Neural cell (in vitro differentiated cells): ENCODE measurements around the gene ENSA. TPM values are rescaled to one million over a fixed set of nuclear protein-coding genes. Genes with fewer than 3 reads are reported as not detected.
"Not testable (repeated sequence)": the region's sequence is repeated elsewhere in the genome, so short reads cannot be mapped to it uniquely, and the experiment has no call there.

Experiments
- H2AFZ ChIP-seq: fragments of 200-600, 300-800 bp; sonication (generic), shearing (Covaris generic); 2 replicates; pipeline ENCODE4 v1.6.0; 2014; ENCODE audit warnings: low read depth, mild to moderate bottlenecking, antibody characterized with exemption, low read length, moderate library complexity
- H3F3A ChIP-seq: fragments of 200-600 bp; shearing (Covaris generic); 2 replicates; pipeline ENCODE4 v1.6.1; 2016; ENCODE audit warnings: mild to moderate bottlenecking, moderate library complexity, mixed read lengths, antibody characterized with exemption, low read length; ENCODE audit not compliant: insufficient read depth, poor library complexity, severe bottlenecking
- H3K27ac ChIP-seq: fragments of 200-600, 300-800 bp; sonication (generic), shearing (Covaris generic); 2 replicates; pipeline ENCODE4 v1.5.1; 2014; ENCODE audit warnings: mild to moderate bottlenecking, low read length, moderate library complexity
- H3K27me3 ChIP-seq: fragments of 300-800, 200-600 bp; sonication (generic), shearing (Covaris generic); 2 replicates; pipeline ENCODE4 v1.6.0; 2014; ENCODE audit warnings: mild to moderate bottlenecking, low read depth, low read length, moderate library complexity; ENCODE audit not compliant: insufficient read depth
- H3K36me3 ChIP-seq: fragments of 300-800, 200-600 bp; sonication (generic), shearing (Covaris generic); 2 replicates; pipeline ENCODE4 v1.5.1; 2014; ENCODE audit warnings: mild to moderate bottlenecking, antibody characterized with exemption, low read length, moderate library complexity; ENCODE audit not compliant: insufficient read depth
- H3K4me2 ChIP-seq: fragments of 300-800, 200-600 bp; sonication (generic), shearing (Covaris generic); 2 replicates; pipeline ENCODE4 v1.6.0; 2014; ENCODE audit warnings: mild to moderate bottlenecking, low read length
- H3K4me3 ChIP-seq: fragments of 300-800, 200-600 bp; sonication (generic), shearing (Covaris generic); 2 replicates; pipeline ENCODE4 v1.5.1; 2014; ENCODE audit warnings: mild to moderate bottlenecking, low read length, moderate library complexity
- H3K79me2 ChIP-seq: fragments of 200-600 bp; shearing (Covaris generic); replicated peaks from 2 replicates; pipeline ENCODE4 v1.6.0; 2014; ENCODE audit warnings: mild to moderate bottlenecking, low read length, moderate library complexity; ENCODE audit not compliant: insufficient read depth
- H3K9ac ChIP-seq: fragments of 300-800, 200-600 bp; sonication (generic), shearing (Covaris generic); 2 replicates; pipeline ENCODE4 v1.6.1; 2016; ENCODE audit warnings: mild to moderate bottlenecking, low read length, mixed read lengths
- H3K9me2 ChIP-seq: fragments of 200-600 bp; shearing (Covaris generic); 2 replicates; pipeline ENCODE4 v1.6.1; 2016; ENCODE audit warnings: mild to moderate bottlenecking, low read length, mixed read lengths; ENCODE audit not compliant: insufficient read depth
- H3K9me3 ChIP-seq: fragments of 200-600, 300-800 bp; sonication (generic), shearing (Covaris generic); 2 replicates; pipeline ENCODE4 v1.6.1; 2016; ENCODE audit warnings: mild to moderate bottlenecking, mixed run types, low read length, moderate library complexity, mixed read lengths
- H4K20me1 ChIP-seq: fragments of 200-600 bp; shearing (Covaris generic); 2 replicates; pipeline ENCODE4 v1.6.1; 2016; ENCODE audit warnings: mild to moderate bottlenecking, mixed run types; ENCODE audit not compliant: insufficient read depth
- CTCF ChIP-seq: fragments of 450-650 bp; IDR thresholded peaks from 2 replicates; pipeline ENCODE4 v1.5.1; 2014; ENCODE audit warnings: antibody characterized with exemption, mild to moderate bottlenecking, moderate library complexity; ENCODE audit not compliant: poor library complexity, severe bottlenecking
- EP300 ChIP-seq: fragments of 450-650 bp; conservative IDR thresholded peaks from 2 replicates; pipeline ENCODE4 v1.6.1; 2014; ENCODE audit warnings: antibody characterized with exemption, mild to moderate bottlenecking, moderate library complexity; ENCODE audit not compliant: poor library complexity, severe bottlenecking
- EZH2 ChIP-seq: fragments of 200-600, 300-800 bp; shearing (Covaris generic), sonication (generic); IDR thresholded peaks from 2 replicates; pipeline ENCODE4 v1.6.1; 2014; ENCODE audit warnings: antibody characterized with exemption, low read length, borderline replicate concordance, mild to moderate bottlenecking; ENCODE audit not compliant: insufficient read depth, poor library complexity, severe bottlenecking
- MXI1 ChIP-seq: fragments of 450-650 bp; conservative IDR thresholded peaks from 2 replicates; pipeline ENCODE4 v1.6.1; 2014; ENCODE audit warnings: antibody characterized with exemption, mild to moderate bottlenecking; ENCODE audit not compliant: poor library complexity, severe bottlenecking
- POLR2AphosphoS5 ChIP-seq: IDR thresholded peaks from 2 replicates; pipeline ENCODE4 v1.6.1; 2012
- RAD21 ChIP-seq: fragments of 450-650 bp; conservative IDR thresholded peaks from 2 replicates; pipeline ENCODE4 v1.6.1; 2014; ENCODE audit warnings: antibody characterized with exemption, mild to moderate bottlenecking, moderate library complexity
- SMC3 ChIP-seq: fragments of 450-650 bp; conservative IDR thresholded peaks from 2 replicates; pipeline ENCODE4 v1.6.1; 2014; ENCODE audit warnings: antibody characterized with exemption, mild to moderate bottlenecking, moderate library complexity; ENCODE audit not compliant: poor library complexity
- TAF1 ChIP-seq: IDR thresholded peaks from 2 replicates; pipeline ENCODE4 v1.6.1; 2012; ENCODE audit warnings: low read depth
- polyA plus RNA-seq: library from polyadenylated mRNA; depleted of rRNA; stranded (reverse); fragments of >200 nt; gene quantifications from 2 replicates; pipeline ENCODE4 v1.2.3, GENCODE V29; 2014
- TF ChIP-seq, protein P1 (sequence below): IDR thresholded peaks from 2 replicates; pipeline ENCODE4 v1.6.1; 2012; ENCODE audit warnings: borderline replicate concordance

ENSA gene
- polyA plus RNA-seq, 1 donor from 2014 or later, result 230 TPM

- H3K27ac ChIP-seq, result peak overlapping the region; percentile 57
- no peak overlapping the region for H3K4me3 ChIP-seq
- H2AFZ ChIP-seq, result no peak overlapping the region
- H3K36me3 ChIP-seq, result no peaks in the 10 kb centered on the region
- H3K79me2 ChIP-seq, result peaks cover 3% of the 10 kb centered on the region
- H3F3A ChIP-seq, result no peaks in the 10 kb centered on the region
- no peak overlapping the region for H3K4me2 ChIP-seq
- peak overlapping the region; percentile 29 for H3K9ac ChIP-seq
- TF ChIP-seq RAD21, result no peak
- no peak for TF ChIP-seq CTCF
- no peak for TF ChIP-seq TAF1
- no peak for TF ChIP-seq MXI1
- TF ChIP-seq EZH2, result no peak
- no peak for TF ChIP-seq EP300
- peak; percentile 26 for TF ChIP-seq POLR2AphosphoS5
- no peak for TF ChIP-seq SMC3
- TF ChIP-seq, protein P1, sequence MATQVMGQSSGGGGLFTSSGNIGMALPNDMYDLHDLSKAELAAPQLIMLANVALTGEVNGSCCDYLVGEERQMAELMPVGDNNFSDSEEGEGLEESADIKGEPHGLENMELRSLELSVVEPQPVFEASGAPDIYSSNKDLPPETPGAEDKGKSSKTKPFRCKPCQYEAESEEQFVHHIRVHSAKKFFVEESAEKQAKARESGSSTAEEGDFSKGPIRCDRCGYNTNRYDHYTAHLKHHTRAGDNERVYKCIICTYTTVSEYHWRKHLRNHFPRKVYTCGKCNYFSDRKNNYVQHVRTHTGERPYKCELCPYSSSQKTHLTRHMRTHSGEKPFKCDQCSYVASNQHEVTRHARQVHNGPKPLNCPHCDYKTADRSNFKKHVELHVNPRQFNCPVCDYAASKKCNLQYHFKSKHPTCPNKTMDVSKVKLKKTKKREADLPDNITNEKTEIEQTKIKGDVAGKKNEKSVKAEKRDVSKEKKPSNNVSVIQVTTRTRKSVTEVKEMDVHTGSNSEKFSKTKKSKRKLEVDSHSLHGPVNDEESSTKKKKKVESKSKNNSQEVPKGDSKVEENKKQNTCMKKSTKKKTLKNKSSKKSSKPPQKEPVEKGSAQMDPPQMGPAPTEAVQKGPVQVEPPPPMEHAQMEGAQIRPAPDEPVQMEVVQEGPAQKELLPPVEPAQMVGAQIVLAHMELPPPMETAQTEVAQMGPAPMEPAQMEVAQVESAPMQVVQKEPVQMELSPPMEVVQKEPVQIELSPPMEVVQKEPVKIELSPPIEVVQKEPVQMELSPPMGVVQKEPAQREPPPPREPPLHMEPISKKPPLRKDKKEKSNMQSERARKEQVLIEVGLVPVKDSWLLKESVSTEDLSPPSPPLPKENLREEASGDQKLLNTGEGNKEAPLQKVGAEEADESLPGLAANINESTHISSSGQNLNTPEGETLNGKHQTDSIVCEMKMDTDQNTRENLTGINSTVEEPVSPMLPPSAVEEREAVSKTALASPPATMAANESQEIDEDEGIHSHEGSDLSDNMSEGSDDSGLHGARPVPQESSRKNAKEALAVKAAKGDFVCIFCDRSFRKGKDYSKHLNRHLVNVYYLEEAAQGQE, result peak; percentile 58
- no peaks in the 10 kb centered on the region for H3K9me2 ChIP-seq
- no peaks in the 10 kb centered on the region for H4K20me1 ChIP-seq
- H3K27me3 ChIP-seq, result no peaks in the 10 kb centered on the region
- H3K9me3 ChIP-seq, result no peaks in the 10 kb centered on the region
Measured at GRCh38 chr1:150609732-150610131, 19.7 kb downstream of the ENSA start.

DNA sequence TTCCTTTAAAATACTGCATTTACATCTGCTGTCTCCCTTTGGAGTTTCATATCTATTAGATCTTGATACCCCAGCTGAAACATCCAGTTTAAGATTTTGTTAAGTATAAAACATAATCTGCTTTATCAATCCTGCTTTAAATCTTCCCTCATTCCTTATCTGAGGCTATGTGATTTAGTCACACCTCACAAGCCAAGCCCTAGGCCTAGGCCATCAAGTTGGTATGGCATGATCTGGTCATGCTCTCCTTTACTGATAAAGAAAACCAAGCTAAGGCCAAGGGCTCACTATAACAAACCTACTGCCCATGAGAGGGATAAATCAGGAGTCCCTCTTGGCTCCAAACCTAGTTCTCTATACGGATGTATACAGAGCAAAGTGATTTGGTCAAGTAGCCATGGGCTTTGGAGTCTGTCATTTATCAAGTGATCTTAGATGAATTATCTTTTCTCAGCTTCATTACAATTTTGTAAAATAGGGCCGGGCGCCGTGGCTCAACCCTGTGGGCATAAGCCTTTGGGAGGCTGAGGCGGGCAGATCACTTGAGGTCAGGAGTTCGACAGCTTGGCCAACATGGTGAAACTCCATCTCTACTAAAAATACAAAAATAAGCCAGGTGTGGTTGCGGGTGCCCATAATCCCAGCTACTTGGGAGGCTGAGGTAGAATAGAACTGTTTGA, 22.8 kb downstream of the ENSA start:
- Histone ChIP-seq H3K4me2 (no peak overlapping the region), H3K27me3 (no peaks in the 10 kb centered on the region), H3K27ac (no peak overlapping the region), H3K4me3 (no peak overlapping the region), H3K9me2 (no peaks in the 10 kb centered on the region), H3K9me3 (no peaks in the 10 kb centered on the region), H3K79me2 (peaks cover 3% of the 10 kb centered on the region), H3K36me3 (no peaks in the 10 kb centered on the region), H4K20me1 (no peaks in the 10 kb centered on the region), H3F3A (no peaks in the 10 kb centered on the region), H2AFZ (no peak overlapping the region), H3K9ac (no peak overlapping the region)
- no peak for TF ChIP-seq SMC3
- no peak for TF ChIP-seq MXI1
- no peak for TF ChIP-seq POLR2AphosphoS5
- TF ChIP-seq CTCF, result no peak
- TF ChIP-seq EP300, result no peak
- TF ChIP-seq, protein P1, result no peak
- no peak for TF ChIP-seq TAF1
- TF ChIP-seq RAD21, result no peak

DNA sequence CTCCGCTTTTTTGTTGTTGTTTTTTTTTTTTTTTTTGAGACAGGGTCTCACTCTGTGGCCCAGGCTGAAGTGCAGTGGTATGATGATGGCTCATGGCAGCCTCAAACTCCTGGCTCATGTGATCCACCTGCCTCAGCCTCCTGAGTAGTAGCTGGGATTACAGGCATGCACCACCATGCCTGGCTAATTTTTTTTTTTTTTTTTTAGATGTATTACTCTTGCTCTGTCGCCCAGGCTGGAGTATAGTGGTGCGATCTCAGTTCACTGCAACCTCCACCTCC, 24.0 kb downstream of the ENSA start:
- not testable (repeated sequence) for H3K9me3 ChIP-seq, H3K9ac ChIP-seq, H3K36me3 ChIP-seq, H3K4me2 ChIP-seq, H2AFZ ChIP-seq, H3K27ac ChIP-seq, H3K79me2 ChIP-seq, H3K9me2 ChIP-seq, H4K20me1 ChIP-seq, H3K4me3 ChIP-seq, H3F3A ChIP-seq, H3K27me3 ChIP-seq
